Umbilical cord (tissue), 1 donor: ENCODE data around the gene GIGYF2. TPM values are rescaled to one million over a fixed set of nuclear protein-coding genes. Genes with fewer than 3 reads are reported as not detected.

Experiments
- total RNA-seq: library from RNA; depleted of rRNA; stranded (reverse); fragments of >200 nt; gene quantifications from one replicate; pipeline ENCODE4 v1.2.3, GENCODE V29; 2014; ENCODE audit warnings: low replicate concordance; ENCODE audit not compliant: insufficient read depth

GIGYF2 gene
- total RNA-seq, 1 donor from 2014 or later = 93.2 TPM

Other genes with a start within 250 kb of the GIGYF2 start
- gene ALPI, start 241.2 kb upstream of the GIGYF2 start, total RNA-seq = 2.9 TPM
- gene ECEL1, start 209.5 kb upstream of the GIGYF2 start, total RNA-seq = 3.9 TPM
- not detected for gene PRSS56, start 176.9 kb upstream of the GIGYF2 start, total RNA-seq
- 1.7 TPM for gene CHRND, start 171.2 kb upstream of the GIGYF2 start, total RNA-seq
- not detected for gene CHRNG, start 157.6 kb upstream of the GIGYF2 start, total RNA-seq
- gene TIGD1, start 146.8 kb upstream of the GIGYF2 start, total RNA-seq = 1.7 TPM
- gene EIF4E2, start 146.6 kb upstream of the GIGYF2 start, total RNA-seq = 25.8 TPM
- 1.2 TPM for gene EFHD1, start 63.7 kb upstream of the GIGYF2 start, total RNA-seq
- gene KCNJ13, start 79.2 kb downstream of the GIGYF2 start, total RNA-seq = 6.3 TPM
- gene SNORC, start 172.9 kb downstream of the GIGYF2 start, total RNA-seq = 0.24 TPM